HG03442 (cell line): ENCODE results near the gene AKT2.

Source experiments
- ATAC-seq: cut with Tn5 transposase; IDR thresholded peaks from one replicate; pipeline ENCODE4 v1.9.1; 2021; ENCODE audit warnings: mild to moderate bottlenecking, moderate library complexity; ENCODE audit not compliant: unreplicated experiment

Gene AKT2

GRCh38 chr19:40274585-40275544, 10.3 kb downstream of the AKT2 start:
- ATAC-seq: no peak

DNA sequence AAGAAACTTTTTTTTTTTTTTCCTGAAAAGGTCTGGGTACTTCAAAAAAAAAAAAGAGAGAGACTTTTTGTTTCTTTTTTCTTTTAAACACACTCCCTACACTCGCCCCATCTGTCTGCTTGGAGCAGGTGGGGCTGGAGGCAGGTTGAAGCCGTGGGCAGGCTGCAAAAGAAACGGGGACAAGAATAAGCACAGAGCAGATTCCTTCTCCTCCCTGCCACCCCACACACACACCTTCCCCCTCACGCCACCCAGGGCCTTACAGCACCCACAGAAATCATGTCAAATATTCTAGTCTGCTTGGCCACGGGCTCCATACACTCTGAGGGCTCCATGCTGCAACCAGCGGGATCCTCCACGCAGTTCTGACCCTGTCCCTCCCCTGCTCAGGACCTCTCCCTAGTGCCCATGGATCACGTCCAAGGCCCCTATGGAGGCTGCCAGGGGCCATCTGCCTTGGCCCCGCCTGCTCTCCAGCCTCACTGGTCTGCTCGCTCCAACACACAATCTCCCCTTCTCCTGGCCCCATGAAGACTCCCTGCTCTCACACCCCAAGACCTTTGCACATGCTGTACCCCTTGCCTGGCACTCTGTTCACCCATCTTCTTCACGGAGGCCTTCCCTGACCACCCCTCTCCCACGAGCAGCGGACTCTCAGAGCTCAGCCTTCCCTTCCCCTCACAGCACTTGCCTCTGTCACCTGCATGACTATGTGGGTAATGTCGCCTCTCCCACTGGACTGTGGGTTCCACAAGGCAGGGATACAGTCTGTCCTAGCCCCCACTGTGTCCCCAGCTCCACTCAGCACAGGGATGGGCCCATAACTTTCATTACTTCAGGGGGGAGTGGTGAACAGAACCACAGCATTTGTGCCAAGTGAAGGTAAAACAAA, 11.4 kb downstream of the AKT2 start:
- ATAC-seq: no peak

GRCh38 chr19:40272261-40272660, 12.9 kb downstream of the AKT2 start:
- no peak for ATAC-seq

GRCh38 chr19:40271706-40272105, 13.4 kb downstream of the AKT2 start:
- ATAC-seq: no peak

DNA sequence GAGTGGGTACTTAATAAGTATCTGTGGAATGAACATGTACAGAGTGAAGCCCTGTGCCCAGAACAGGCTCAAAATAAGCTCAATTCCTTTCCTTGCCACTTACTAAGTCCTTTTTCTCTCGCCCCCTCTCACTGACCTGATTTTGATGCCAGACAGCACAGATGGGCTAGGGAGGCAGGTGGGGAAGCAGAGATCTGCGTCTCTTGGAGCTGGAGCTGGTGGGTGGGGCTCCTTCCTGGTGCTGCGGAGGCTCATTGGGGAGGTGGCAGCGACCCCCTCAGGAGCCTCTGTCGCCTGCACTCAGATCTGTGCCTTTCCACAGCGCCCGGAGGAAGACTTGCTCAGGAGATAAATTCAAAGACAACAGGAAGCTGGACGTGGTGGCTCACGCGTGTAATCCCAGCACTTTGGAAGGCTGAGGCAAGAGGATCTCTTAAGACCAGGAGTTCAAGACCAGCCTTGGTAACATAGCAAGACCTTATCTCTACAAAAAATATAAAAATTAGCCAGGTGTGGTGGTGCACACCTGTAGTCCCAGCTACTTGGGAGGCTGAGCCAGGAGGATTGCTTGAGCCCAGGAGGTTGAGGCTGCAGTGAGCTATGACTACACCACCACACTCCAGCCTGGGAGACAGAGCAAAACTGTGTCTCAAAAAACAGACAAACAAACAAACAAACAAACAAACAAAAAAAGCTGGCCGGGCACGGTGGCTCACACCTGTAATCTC, 14.6 kb downstream of the AKT2 start:
- ATAC-seq: no peak

DNA sequence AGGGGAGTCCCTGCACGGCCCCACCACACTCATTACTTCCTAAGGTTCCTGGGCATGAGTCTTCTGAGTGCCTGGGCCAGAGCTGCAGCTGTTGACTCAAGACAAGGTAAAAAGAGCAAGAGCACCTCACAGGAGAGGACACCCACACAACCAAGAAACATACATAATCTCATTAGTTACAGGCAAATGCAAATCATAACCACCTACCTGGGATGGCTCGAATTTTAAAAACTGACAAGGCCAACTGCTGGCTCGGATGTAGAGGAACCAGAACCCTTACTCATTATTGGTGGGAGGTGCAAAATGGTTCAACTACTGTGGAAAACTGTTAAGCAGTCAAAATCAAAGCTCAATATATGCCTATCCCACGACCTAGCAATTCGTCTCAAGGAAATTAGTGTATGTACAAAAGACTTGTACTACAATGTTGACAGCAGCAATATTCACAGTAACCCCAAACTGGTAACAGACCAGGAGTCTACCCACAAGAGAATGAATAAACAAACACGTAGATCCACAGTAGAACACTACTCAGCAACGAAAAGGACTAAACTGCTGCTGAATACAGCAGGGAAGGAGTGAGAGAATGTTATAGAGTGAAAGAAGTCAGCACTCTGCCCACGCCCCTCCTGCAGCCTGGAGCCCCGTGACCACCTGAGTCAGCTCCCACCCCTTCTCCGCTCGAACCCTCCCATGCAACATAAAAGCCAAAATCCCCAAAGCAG, 15.8 kb downstream of the AKT2 start:
- ATAC-seq: no peak

- ATAC-seq: no peak
Observed at GRCh38 chr19:40267601-40267997, 17.5 kb downstream of the AKT2 start.

DNA sequence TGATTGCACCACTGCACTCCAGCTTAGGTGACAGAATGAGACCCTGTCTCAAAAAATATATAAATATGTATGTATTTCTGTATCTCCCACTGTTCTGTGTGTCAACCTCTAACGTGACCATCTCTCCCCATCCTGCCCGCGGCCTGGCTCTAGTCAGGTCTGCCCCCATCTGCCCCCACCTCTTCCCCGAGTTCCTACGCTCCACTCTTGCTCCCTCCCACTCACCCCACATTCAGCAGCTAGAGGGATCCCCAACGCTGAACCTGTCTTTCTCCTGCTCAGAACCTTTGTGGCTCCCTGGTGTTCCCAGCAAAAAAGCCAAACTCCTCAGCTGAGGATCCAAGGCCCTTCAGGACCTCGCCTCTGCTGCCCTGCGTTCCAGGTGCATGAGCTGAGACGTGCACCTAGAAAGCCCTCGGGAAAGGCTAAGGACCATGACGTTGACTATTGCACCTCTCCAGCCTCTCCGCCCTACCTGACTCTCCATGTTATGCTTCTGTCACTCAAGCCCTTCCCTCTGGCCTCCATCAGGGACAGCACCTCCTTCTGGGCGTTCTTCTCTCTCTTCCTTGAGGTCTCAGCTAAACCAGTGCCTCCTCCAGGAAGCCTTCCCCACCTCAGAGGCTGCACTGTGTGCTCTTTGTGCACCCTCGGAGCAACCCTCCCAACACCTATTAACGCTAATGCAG, 18.1 kb downstream of the AKT2 start:
- ATAC-seq: no peak

GRCh38 chr19:40266119-40266518, 19.0 kb downstream of the AKT2 start:
- no peak for ATAC-seq

DNA sequence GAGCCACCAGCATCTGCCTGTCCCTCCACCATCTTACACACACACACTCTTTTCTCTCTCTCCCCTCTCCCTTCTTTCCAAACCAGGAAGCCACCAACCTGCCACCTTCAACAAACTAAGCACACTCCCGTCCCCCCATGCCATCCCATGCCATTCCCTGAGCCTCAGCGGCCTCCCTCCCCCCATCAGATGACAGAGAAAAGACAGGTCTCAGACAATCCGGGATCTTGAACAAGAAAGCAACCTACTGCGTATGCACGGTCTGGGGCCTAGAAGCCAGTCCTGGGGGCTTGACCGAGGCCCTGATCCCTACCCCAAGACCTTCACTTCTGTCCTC, 19.4 kb downstream of the AKT2 start:
- ATAC-seq: no peak

DNA sequence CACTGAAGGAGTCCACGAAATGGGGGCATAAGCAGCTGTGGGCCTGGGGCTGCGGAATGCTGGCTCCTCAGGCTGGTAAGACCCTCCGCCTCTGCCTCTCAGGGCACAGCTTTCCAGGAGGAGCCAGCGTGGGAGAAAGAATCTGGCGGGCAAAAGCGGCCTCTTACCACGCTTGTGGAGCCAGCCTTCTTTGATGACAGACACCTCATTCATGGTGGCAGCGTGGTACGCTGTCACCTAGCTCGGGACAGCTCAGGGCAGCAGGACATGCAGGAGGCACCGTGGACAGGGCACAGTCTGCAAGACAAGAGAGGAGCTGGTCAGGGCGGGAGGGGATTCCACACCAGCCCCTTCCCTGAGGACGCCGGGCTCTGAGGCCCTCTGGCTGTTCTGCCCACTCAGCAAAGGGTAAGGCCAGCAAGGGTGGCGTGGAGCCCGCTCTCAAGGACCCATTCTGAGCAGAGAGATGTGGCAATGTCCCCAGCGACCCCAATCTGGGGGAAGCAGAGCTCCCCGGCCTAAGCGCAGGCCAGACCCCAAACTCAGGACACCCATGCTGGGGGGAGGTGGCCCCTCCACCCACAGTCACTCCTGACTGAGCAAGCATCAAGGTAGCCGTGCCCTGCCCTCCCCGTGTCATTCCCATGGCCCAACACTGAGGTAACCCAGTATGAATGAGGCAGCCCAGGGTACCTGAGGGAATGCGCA, 19.9 kb downstream of the AKT2 start:
- ATAC-seq: no peak

- no peak for ATAC-seq
Observed at GRCh38 chr19:40264314-40265054, 20.7 kb downstream of the AKT2 start.

DNA sequence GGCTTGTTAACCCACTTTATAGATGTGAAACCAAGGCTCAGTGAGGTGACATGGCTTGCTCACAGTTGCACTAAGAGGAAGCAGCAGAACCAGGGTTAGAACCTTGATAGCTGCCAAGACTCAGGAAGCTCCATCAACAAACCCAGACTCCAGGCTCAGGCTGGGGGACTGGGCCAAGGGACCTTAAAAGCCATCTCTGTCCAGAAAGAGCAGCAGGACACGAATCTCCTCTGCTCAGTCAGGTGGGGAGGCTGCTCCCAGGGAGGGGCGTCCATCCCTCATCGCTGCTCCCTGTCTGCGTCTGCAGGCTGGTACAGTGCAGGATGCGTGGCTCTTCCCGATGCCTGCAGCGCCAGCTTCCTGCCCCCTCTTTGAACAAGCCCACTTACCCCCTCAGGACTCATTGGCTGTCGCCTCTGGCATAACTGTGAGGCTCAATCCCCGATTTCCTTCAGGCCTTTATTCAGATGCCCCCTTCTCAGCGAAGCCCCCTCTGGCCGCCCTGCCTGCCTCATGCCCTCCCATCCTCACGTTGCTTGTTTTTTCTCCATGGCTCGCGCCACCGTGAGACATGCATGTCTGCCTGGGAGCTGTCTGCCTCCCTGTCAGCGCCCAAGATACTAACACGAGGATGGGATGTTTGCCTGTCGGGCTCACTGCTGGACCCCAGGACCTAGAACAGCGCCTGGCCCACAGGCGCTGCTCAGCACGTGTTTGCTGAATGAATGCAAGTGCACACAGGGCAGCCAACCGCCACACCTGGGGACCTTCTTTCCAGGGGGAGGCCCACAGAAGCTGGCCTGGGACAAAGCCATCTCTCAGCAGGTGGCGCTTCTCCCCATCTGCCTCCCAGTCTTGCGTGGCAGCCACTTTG, 21.5 kb downstream of the AKT2 start:
- no peak for ATAC-seq

GRCh38 chr19:40262422-40262821, 22.7 kb downstream of the AKT2 start:
- ATAC-seq: no peak

- no peak for ATAC-seq
Observed at GRCh38 chr19:40261631-40262030, 23.5 kb downstream of the AKT2 start.

GRCh38 chr19:40257096-40257517, 28.0 kb downstream of the AKT2 start:
- no peak for ATAC-seq

DNA sequence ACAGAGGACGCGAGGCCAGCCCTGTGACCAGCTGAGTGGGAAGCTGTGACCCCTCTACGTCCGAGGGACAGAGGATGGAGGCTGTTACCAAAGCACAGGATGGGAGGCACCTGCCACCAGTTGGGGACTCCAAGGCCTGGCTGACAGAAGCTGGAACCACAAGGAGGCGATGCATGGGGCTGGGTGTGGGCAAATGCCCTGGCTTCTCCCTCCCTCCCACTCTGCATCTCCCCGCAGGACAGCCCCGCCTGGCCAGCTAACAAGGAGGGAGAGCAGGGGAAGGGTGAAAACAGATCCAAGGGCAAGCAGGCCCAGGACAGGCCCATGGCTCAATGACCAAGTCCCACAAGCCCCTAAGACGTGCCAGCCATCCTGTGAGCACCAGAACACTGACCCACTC, 28.6 kb downstream of the AKT2 start:
- no peak for ATAC-seq
